GM12878 (cell line): ENCODE data around the gene MATN1. TPM values are rescaled to one million over a fixed set of nuclear protein-coding genes. Genes with fewer than 3 reads are reported as not detected.

Experiments used
- CREM ChIP-seq: IDR thresholded peaks from 2 replicates; pipeline ENCODE4 v1.6.1; 2014; ENCODE audit warnings: antibody characterized with exemption, low read depth
- HDGF ChIP-seq: fragments of 450-650 bp; IDR thresholded peaks from 2 replicates; pipeline ENCODE4 v1.6.1; 2016; ENCODE audit warnings: antibody characterized with exemption
- KDM1A ChIP-seq: fragments of 200-600 bp; sonication (generic); IDR thresholded peaks from 2 replicates; pipeline ENCODE4 v1.6.1; 2016; ENCODE audit warnings: borderline replicate concordance
- NFXL1 ChIP-seq: fragments of 450-650 bp; IDR thresholded peaks from 2 replicates; pipeline ENCODE4 v1.6.1; 2017; ENCODE audit warnings: antibody characterized with exemption, mild to moderate bottlenecking, borderline replicate concordance
- POU2F2 ChIP-seq: IDR thresholded peaks from 3 replicates; pipeline ENCODE4 v1.6.1; 2011; ENCODE audit warnings: low read depth, mild to moderate bottlenecking, low read length, borderline replicate concordance
- RB1 ChIP-seq: fragments of 450-650 bp; formaldehyde crosslinking; IDR thresholded peaks from 2 replicates; pipeline ENCODE4 v1.6.1; 2017; ENCODE audit warnings: mild to moderate bottlenecking, borderline replicate concordance
- TAF1 ChIP-seq: IDR thresholded peaks from 2 replicates; pipeline ENCODE4 v1.6.1; 2011; ENCODE audit warnings: mild to moderate bottlenecking, low read depth, low read length, borderline replicate concordance
- ZNF622 ChIP-seq: fragments of 450-650 bp; IDR thresholded peaks from 2 replicates; pipeline ENCODE4 v1.6.1; 2017; ENCODE audit warnings: mild to moderate bottlenecking, inconsistent platforms
- polyA plus RNA-seq, 11 experiments: library from polyadenylated mRNA; depleted of rRNA in 4 of 11; unstranded in 6 of 11; stranded (reverse) in 5 of 11; fragments of >200 nt; fragmentation: Nextera tagmentation in 4 of 11; fragmentation: Illumina TruSeq in 1 of 11; extraction: Ambion mirVana in 4 of 11; extraction: Trizol in 1 of 11; gene quantifications; 1 replicate in 1 of 11; 2 replicates in 10 of 11; pipeline versions ENCODE4 v1.2.1 to v1.2.3, GENCODE V29; 2011 to 2016; ENCODE audit warnings: inconsistent platforms in 2 of 11, missing spikeins in 2 of 11, low read depth in 1 of 11
- total RNA-seq, 4 experiments: library from RNA; depleted of rRNA in 3 of 4; stranded (reverse); fragments of >200 nt in 3 of 4; fragmentation: Illumina TruSeq in 1 of 4; extraction: Trizol in 1 of 4; gene quantifications; 2 replicates each; pipeline versions ENCODE4 v1.2.1 to v1.2.3, GENCODE V29; 2013 to 2021
- TF ChIP-seq, protein P1 (sequence below): IDR thresholded peaks from 2 replicates; pipeline ENCODE4 v1.6.1; 2011; ENCODE audit warnings: borderline replicate concordance, low read depth, mild to moderate bottlenecking, moderate library complexity, low read length; ENCODE audit not compliant: insufficient read depth, poor library complexity, severe bottlenecking
- TF ChIP-seq, protein P2 (sequence below): fragments of 450-650 bp; formaldehyde crosslinking; IDR thresholded peaks from 2 replicates; pipeline ENCODE4 v1.4.0; 2022; ENCODE audit warnings: mild to moderate bottlenecking, moderate library complexity

MATN1 gene
- total and polyA plus RNA-seq, 10 of the 15 experiments (the other 5 are each of a cell fraction or from before 2014, with no cell fraction given), result 0.04 to 0.50 (median 0.10) TPM; not detected in 1

DNA sequence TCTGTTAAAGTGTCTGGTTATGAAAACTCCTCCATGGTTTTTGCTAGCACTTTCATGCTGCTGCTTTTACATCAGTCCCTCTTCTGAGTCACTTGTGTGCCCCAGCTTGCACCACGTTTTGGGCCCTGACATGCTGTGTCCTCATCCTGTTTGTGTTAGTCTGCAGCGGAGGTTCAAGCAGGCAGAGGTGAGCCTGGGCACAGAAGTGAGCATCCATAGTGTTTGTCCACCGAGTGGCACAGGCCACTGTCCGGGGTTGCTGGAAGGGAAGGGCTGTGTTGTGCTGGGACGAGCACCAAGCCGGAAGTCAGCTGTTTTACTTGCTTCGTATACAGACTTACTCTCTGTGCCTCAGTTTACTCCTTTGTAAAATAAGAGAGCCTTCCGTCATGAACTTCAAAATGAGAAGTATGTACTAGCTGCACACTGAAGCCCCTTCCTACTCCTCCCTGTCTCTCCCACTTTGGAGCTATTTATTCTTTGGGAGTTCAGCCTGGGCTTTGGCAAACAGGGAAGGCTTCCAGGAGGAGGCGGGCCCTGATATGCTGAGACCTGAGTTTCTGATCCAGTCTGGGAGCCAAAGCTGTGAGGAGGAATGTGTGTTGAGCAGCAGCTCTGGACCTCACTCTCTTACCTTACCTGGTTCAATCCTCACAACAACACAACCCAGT is 44.9 kb upstream of the MATN1 start (continued):
- TF ChIP-seq, protein P1, sequence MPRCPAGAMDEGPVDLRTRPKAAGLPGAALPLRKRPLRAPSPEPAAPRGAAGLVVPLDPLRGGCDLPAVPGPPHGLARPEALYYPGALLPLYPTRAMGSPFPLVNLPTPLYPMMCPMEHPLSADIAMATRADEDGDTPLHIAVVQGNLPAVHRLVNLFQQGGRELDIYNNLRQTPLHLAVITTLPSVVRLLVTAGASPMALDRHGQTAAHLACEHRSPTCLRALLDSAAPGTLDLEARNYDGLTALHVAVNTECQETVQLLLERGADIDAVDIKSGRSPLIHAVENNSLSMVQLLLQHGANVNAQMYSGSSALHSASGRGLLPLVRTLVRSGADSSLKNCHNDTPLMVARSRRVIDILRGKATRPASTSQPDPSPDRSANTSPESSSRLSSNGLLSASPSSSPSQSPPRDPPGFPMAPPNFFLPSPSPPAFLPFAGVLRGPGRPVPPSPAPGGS, result no peak
- TF ChIP-seq TAF1, result no peak
- TF ChIP-seq KDM1A, result no peak
- TF ChIP-seq CREM, result no peak
- no peak for TF ChIP-seq HDGF
- TF ChIP-seq NFXL1, result no peak
- no peak for TF ChIP-seq ZNF622
- TF ChIP-seq, protein P2, sequence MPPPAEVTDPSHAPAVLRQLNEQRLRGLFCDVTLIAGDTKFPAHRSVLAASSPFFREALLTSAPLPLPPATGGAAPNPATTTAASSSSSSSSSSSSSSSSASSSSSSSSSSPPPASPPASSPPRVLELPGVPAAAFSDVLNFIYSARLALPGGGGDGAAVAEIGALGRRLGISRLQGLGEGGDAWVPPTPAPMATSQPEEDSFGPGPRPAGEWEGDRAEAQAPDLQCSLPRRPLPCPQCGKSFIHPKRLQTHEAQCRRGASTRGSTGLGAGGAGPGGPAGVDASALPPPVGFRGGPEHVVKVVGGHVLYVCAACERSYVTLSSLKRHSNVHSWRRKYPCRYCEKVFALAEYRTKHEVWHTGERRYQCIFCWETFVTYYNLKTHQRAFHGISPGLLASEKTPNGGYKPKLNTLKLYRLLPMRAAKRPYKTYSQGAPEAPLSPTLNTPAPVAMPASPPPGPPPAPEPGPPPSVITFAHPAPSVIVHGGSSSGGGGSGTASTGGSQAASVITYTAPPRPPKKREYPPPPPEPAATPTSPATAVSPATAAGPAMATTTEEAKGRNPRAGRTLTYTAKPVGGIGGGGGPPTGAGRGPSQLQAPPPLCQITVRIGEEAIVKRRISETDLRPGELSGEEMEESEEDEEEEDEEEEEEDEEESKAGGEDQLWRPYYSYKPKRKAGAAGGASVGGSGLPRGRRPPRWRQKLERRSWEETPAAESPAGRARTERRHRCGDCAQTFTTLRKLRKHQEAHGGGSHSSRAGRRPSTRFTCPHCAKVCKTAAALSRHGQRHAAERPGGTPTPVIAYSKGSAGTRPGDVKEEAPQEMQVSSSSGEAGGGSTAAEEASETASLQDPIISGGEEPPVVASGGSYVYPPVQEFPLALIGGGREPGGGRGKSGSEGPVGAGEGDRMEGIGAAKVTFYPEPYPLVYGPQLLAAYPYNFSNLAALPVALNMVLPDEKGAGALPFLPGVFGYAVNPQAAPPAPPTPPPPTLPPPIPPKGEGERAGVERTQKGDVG, result no peak
- TF ChIP-seq RB1, result no peak
- TF ChIP-seq POU2F2, result no peak
- TF ChIP-seq, all 136 proteins: peak for 0
